ENCODE results near the gene LRRC52.
"Not testable (repeated sequence)": the region's sequence is repeated elsewhere in the genome, so short reads cannot be mapped to it uniquely, and the experiment has no call there.

Gene LRRC52

GRCh38 chr1:165581926-165582325 lies 38.1 kb downstream of the LRRC52 start:
- no peak for DNase-seq (ENCODE audit: low read depth)

DNA sequence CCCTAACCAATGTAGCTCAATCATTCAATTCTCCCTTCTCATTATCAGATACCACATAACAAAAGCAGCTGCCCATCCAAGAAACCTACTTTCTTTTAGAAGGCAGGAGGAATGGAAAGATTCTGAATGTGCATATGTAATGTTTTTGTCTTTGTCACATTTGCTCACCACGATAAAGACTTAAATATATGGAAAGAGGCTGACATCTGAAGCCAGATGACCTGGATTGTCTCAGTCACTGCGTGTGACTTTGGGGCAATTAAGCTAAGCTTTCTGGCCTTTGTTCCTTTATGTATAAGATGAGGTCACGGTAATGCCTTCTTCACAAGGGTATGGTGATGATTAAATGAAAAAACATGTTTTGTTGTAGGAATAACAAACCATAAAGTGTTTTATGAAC lies 42.6 kb downstream of the LRRC52 start:
- DNase-seq (ENCODE audit: low read depth): no peak

DNA sequence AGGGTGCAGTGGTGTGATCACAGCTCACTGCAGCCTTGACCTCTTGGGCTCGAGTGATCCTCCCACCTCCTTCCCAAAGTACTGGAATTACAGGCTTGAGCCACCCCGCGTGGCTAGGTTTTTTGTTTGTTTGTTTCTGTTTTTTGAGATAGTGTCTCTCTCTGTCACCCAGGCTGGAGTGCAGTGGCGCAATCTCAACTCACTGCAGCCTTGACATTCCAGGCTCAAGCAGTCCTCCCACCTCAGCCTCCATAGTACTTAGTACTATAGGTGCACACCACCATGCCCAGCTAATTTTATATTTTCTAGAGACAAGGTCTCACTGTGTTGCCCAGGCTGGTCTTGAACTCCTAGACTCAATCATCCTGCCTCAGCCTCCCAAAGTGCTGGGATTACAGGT lies 47.6 kb downstream of the LRRC52 start:
- not testable (repeated sequence) for DNase-seq (ENCODE audit: low read depth)

GRCh38 chr1:165592945-165593823 lies 49.4 kb downstream of the LRRC52 start:
- DNase-seq (ENCODE audit: low read depth): peak; percentile 71

DNA sequence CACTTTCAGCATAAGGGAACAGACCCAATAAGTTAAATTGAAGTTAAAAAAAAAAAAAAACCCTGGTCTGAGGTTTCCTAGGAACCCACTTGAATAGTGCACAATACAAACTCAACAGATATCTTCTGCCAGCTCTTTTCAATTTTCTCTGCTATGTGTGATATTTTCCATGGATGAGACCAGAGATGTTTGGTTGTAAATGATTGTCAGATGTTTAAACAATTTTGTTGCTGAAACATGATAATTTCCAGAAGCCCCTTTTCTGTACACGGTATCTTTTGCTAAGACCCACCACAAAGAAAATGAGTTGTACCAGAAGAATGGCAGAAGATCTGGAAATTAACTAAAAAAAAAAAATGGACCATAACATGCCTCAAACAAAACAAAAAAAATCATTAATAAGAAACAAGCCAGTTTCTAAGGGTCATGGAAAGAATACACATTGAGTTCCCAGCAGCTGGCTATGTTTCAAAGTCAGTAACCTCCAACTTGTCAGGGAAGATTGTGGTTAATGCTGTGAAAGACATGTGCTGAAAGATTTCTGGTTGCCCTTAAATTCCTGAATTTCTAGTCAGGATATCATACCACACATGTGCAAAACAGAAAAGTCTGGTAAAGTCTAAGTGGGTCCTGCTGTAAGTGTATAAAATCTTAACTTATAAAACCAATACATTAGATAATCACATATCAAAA lies 51.6 kb downstream of the LRRC52 start:
- no peak for DNase-seq (ENCODE audit: low read depth)

GRCh38 chr1:165597883-165598675 lies 54.3 kb downstream of the LRRC52 start:
- peak; percentile 93 for DNase-seq (ENCODE audit: low read depth)

GRCh38 chr1:165598676-165599059 lies 54.9 kb downstream of the LRRC52 start:
- no peak for DNase-seq (ENCODE audit: low read depth)

GRCh38 chr1:165600793-165601192 lies 57.0 kb downstream of the LRRC52 start:
- DNase-seq (ENCODE audit: low read depth): no peak

- no peak for DNase-seq (ENCODE audit: low read depth)
These were observed 60.0 kb downstream of the LRRC52 start for GRCh38 chr1:165603810-165604209.

DNA sequence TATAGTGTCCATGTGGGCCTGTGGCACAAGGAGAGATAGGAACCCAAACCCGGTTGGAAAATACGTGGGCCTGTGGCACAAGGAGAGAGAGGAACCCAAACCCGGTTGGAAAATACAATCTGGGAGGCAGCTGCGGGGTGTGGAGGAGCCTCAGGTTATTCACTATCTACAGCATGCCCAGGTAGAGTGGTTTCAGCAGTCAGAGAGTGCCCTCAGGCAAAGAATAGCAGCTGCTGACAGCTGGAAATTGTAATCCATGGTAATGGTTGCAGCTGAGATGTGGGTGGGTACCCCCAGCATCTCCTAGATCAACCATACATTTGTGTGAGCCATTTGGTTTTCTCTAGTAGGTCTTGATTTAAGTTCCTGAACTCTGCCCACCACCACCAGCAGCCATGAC lies 61.4 kb downstream of the LRRC52 start:
- no peak for DNase-seq (ENCODE audit: low read depth)

GRCh38 chr1:165606676-165607075 lies 62.9 kb downstream of the LRRC52 start:
- not testable (repeated sequence) for DNase-seq (ENCODE audit: low read depth)

- no peak for DNase-seq (ENCODE audit: low read depth)
These were observed 67.1 kb downstream of the LRRC52 start for GRCh38 chr1:165610866-165611265.

DNA sequence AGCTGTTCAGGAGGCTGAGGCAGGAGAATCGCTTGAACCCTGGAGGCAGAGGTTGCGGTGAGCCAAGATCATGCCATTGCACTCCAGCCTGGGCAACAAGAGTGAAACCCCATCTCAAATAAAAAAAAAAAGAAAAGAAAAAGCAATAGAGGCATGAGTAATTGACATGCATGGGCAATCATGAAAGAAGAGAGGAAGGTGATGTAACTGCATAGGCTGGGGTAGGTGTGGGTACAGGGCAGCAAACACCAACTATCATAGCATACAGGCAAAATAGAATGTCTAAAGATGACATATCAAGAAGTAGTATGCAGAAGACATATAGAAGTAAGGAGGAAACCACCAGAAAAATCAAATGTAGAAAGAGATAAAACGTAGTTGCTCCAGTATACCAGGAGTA lies 68.3 kb downstream of the LRRC52 start:
- no peak for DNase-seq (ENCODE audit: low read depth)

Data from activated T-cell treated with anti-CD3 and anti-CD28 coated beads for 24 hours (primary cell).